ENCODE results near the gene PNN.

Gene PNN

GRCh38 chr14:39176263-39177167, 1.5 kb downstream of the PNN start:
- TF ChIP-seq GATA2 (IDR thresholded peaks at IDR 0.05; ENCODE audit: low read depth, low read length): no peak
- TF ChIP-seq GATA3 (IDR thresholded peaks at IDR 0.05; ENCODE audit: low read depth, low read length): no peak

- TF ChIP-seq GATA3 (IDR thresholded peaks at IDR 0.05; ENCODE audit: low read depth, low read length): no peak
- TF ChIP-seq GATA2 (IDR thresholded peaks at IDR 0.05; ENCODE audit: low read depth, low read length): no peak
Measured at GRCh38 chr14:39177168-39177545, 2.1 kb downstream of the PNN start.

GRCh38 chr14:39179042-39179441, 4.0 kb downstream of the PNN start:
- TF ChIP-seq GATA2 (IDR thresholded peaks at IDR 0.05; ENCODE audit: low read depth, low read length) (no peak), GATA3 (IDR thresholded peaks at IDR 0.05; ENCODE audit: low read depth, low read length) (no peak)

GRCh38 chr14:39180553-39180952, 5.5 kb downstream of the PNN start:
- TF ChIP-seq GATA2 (IDR thresholded peaks at IDR 0.05; ENCODE audit: low read depth, low read length): no peak
- no peak for TF ChIP-seq GATA3 (IDR thresholded peaks at IDR 0.05; ENCODE audit: low read depth, low read length)

GRCh38 chr14:39181026-39181692, 6.1 kb downstream of the PNN start:
- TF ChIP-seq GATA3 (IDR thresholded peaks at IDR 0.05; ENCODE audit: low read depth, low read length) (no peak), GATA2 (IDR thresholded peaks at IDR 0.05; ENCODE audit: low read depth, low read length) (no peak)

- TF ChIP-seq GATA3 (IDR thresholded peaks at IDR 0.05; ENCODE audit: low read depth, low read length) (no peak), GATA2 (IDR thresholded peaks at IDR 0.05; ENCODE audit: low read depth, low read length) (no peak)
Measured at GRCh38 chr14:39181693-39182047, 6.6 kb downstream of the PNN start.

GRCh38 chr14:39182770-39183684, 8.0 kb downstream of the PNN start:
- no peak for TF ChIP-seq GATA2 (IDR thresholded peaks at IDR 0.05; ENCODE audit: low read depth, low read length)
- TF ChIP-seq GATA3 (IDR thresholded peaks at IDR 0.05; ENCODE audit: low read depth, low read length): no peak

GRCh38 chr14:39184628-39185255, 9.7 kb downstream of the PNN start:
- TF ChIP-seq GATA2 (IDR thresholded peaks at IDR 0.05; ENCODE audit: low read depth, low read length) (no peak), GATA3 (IDR thresholded peaks at IDR 0.05; ENCODE audit: low read depth, low read length) (no peak)

- TF ChIP-seq GATA2 (IDR thresholded peaks at IDR 0.05; ENCODE audit: low read depth, low read length): no peak
- TF ChIP-seq GATA3 (IDR thresholded peaks at IDR 0.05; ENCODE audit: low read depth, low read length): no peak
Measured at GRCh38 chr14:39185256-39186049, 10.4 kb downstream of the PNN start.

- TF ChIP-seq GATA3 (IDR thresholded peaks at IDR 0.05; ENCODE audit: low read depth, low read length) (no peak), GATA2 (IDR thresholded peaks at IDR 0.05; ENCODE audit: low read depth, low read length) (no peak)
Measured at GRCh38 chr14:39186941-39187525, 12.0 kb downstream of the PNN start.

- TF ChIP-seq GATA3 (IDR thresholded peaks at IDR 0.05; ENCODE audit: low read depth, low read length) (no peak), GATA2 (IDR thresholded peaks at IDR 0.05; ENCODE audit: low read depth, low read length) (no peak)
Measured at GRCh38 chr14:39203659-39204606, 28.9 kb downstream of the PNN start.
